HG02759 (cell line): Measurements from ENCODE around the gene SPSB1.
"Not testable (repeated sequence)": the region's sequence is repeated elsewhere in the genome, so short reads cannot be mapped to it uniquely, and the experiment has no call there.

ENCODE experiments used
- ATAC-seq: cut with Tn5 transposase; IDR thresholded peaks from one replicate; pipeline ENCODE4 v1.9.1; 2021; ENCODE audit warnings: mild to moderate bottlenecking, moderate library complexity; ENCODE audit not compliant: unreplicated experiment

The SPSB1 gene

GRCh38 chr1:9385392-9385791 is 92.7 kb downstream of the SPSB1 start:
- ATAC-seq = not testable (repeated sequence)

GRCh38 chr1:9385801-9386573 is 93.3 kb downstream of the SPSB1 start:
- no peak for ATAC-seq

GRCh38 chr1:9388335-9389180 is 95.9 kb downstream of the SPSB1 start:
- ATAC-seq = no peak

- no peak for ATAC-seq
Observed at GRCh38 chr1:9389968-9390367, 97.3 kb downstream of the SPSB1 start.

- no peak for ATAC-seq
Observed at GRCh38 chr1:9391620-9392019, 98.9 kb downstream of the SPSB1 start.

GRCh38 chr1:9394010-9394409 is 101.3 kb downstream of the SPSB1 start:
- no peak for ATAC-seq

GRCh38 chr1:9395018-9395417 is 102.3 kb downstream of the SPSB1 start:
- ATAC-seq = no peak

GRCh38 chr1:9397047-9397446 is 104.4 kb downstream of the SPSB1 start:
- no peak for ATAC-seq

- ATAC-seq = no peak
Observed at GRCh38 chr1:9397997-9398526, 105.4 kb downstream of the SPSB1 start.

- ATAC-seq = no peak
Observed at GRCh38 chr1:9399510-9400424, 107.1 kb downstream of the SPSB1 start.

GRCh38 chr1:9400425-9401079 is 107.9 kb downstream of the SPSB1 start:
- no peak for ATAC-seq

GRCh38 chr1:9401080-9401453 is 108.4 kb downstream of the SPSB1 start:
- no peak for ATAC-seq

GRCh38 chr1:9402256-9402616 is 109.5 kb downstream of the SPSB1 start:
- no peak for ATAC-seq

- no peak for ATAC-seq
Observed at GRCh38 chr1:9402717-9403225, 110.1 kb downstream of the SPSB1 start.

GRCh38 chr1:9404117-9404914 is 111.6 kb downstream of the SPSB1 start:
- ATAC-seq = no peak

GRCh38 chr1:9406111-9406510 is 113.4 kb downstream of the SPSB1 start:
- no peak for ATAC-seq

- no peak for ATAC-seq
Observed at GRCh38 chr1:9410737-9411297, 118.1 kb downstream of the SPSB1 start.

- peak; percentile 67 for ATAC-seq
Observed at GRCh38 chr1:9413071-9413876, 120.6 kb downstream of the SPSB1 start.
